Measurements from ENCODE around the gene CELF1. TPM values are rescaled to one million over a fixed set of nuclear protein-coding genes. Genes with fewer than 3 reads are reported as not detected.

CELF1 gene
- total RNA-seq, 3 donors from 2014 or later: 186 to 199 (median 190) TPM

Other genes starting within 250 kb of the CELF1 start
- gene MYBPC3, start 200.4 kb downstream of the CELF1 start, total RNA-seq: not detected
- 1 to 10 TPM in 2 of 3 donors, under 1 TPM in 1; 0.74 to 2.3 (median 1.1) TPM for gene SPI1, start 174.6 kb downstream of the CELF1 start, total RNA-seq
- gene SLC39A13, start 144.5 kb downstream of the CELF1 start, total RNA-seq: 10 to 100 TPM; 18.7 to 20.8 (median 19.5) TPM
- 100 to 1,000 TPM; 275 to 300 (median 299) TPM for gene PSMC3, start 126.7 kb downstream of the CELF1 start, total RNA-seq
- gene RAPSN, start 104.0 kb downstream of the CELF1 start, total RNA-seq: under 1 TPM; 0.46 to 0.53 (median 0.52) TPM
- gene PTPMT1, start 12.5 kb upstream of the CELF1 start, total RNA-seq: 10 to 100 TPM; 47.1 to 54.7 (median 48.8) TPM
- 10 to 100 TPM; 19.6 to 24.7 (median 21.5) TPM for gene KBTBD4, start 25.8 kb upstream of the CELF1 start, total RNA-seq
- gene NDUFS3, start 25.9 kb upstream of the CELF1 start, total RNA-seq: 100 to 1,000 TPM; 164 to 174 (median 170) TPM
- under 1 TPM in 1 of 3 donors, not detected in 2; 0.13 TPM for gene FAM180B, start 33.5 kb upstream of the CELF1 start, total RNA-seq
- under 1 TPM in 1 of 3 donors, not detected in 2; 0.18 TPM for gene C1QTNF4, start 41.3 kb upstream of the CELF1 start, total RNA-seq
- 100 to 1,000 TPM; 122 to 147 (median 128) TPM for gene MTCH2, start 89.4 kb upstream of the CELF1 start, total RNA-seq
- gene AGBL2, start 162.2 kb upstream of the CELF1 start, total RNA-seq: 1 to 10 TPM in 2 of 3 donors, under 1 TPM in 1; 0.83 to 2.0 (median 1.7) TPM
- gene FNBP4, start 214.2 kb upstream of the CELF1 start, total RNA-seq: 100 to 1,000 TPM; 113 to 129 (median 121) TPM

Measured in activated T-cell treated with anti-CD3 and anti-CD28 coated beads, Interleukin-2, amount 50 U/mL, for 4 hours (primary cell).